ENCODE data around the gene MSANTD2.

MSANTD2 gene

DNA sequence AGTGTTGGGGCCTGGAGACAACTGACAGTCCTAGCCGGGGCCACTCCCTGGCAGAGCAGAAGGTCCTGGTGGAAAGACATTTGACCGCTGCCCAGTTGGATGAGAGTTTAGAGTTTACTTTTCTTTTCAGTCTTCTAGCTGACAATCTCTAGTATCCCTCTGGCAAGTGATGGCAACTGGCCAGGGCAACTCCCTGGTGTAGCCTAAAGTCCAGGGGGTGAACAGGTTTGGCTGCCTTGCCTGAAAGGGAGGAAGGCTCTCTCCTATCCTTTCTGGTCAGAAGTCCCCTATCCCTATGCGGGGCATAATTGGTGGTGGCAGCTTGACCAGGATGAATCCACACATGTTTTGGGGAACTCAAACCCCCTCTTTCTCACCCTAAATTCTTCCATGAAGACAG, 16.8 kb upstream of the MSANTD2 start:
- TF ChIP-seq, protein P1, sequence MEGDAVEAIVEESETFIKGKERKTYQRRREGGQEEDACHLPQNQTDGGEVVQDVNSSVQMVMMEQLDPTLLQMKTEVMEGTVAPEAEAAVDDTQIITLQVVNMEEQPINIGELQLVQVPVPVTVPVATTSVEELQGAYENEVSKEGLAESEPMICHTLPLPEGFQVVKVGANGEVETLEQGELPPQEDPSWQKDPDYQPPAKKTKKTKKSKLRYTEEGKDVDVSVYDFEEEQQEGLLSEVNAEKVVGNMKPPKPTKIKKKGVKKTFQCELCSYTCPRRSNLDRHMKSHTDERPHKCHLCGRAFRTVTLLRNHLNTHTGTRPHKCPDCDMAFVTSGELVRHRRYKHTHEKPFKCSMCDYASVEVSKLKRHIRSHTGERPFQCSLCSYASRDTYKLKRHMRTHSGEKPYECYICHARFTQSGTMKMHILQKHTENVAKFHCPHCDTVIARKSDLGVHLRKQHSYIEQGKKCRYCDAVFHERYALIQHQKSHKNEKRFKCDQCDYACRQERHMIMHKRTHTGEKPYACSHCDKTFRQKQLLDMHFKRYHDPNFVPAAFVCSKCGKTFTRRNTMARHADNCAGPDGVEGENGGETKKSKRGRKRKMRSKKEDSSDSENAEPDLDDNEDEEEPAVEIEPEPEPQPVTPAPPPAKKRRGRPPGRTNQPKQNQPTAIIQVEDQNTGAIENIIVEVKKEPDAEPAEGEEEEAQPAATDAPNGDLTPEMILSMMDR (IDR thresholded peaks at IDR 0.05): no peak

DNA sequence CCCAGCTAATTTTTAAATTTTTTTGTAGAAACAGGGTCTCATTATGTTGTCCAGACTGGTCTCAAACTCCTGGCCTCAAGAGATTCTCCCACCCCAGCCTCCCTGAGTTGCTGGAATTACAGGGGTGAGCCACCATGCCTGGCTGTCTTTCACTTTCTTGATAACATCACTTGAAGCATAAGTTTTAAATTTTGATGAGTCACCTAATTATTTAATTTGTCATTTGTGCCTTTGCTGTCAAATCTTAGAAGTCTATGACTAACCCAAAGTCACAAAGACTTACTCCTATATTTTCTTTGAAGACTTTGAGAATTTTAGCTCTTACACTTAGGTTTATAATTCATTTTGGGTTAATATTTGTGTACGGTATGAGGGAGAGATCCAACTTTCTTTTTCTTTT, 14.5 kb upstream of the MSANTD2 start:
- TF ChIP-seq, protein P1 (IDR thresholded peaks at IDR 0.05): no peak

DNA sequence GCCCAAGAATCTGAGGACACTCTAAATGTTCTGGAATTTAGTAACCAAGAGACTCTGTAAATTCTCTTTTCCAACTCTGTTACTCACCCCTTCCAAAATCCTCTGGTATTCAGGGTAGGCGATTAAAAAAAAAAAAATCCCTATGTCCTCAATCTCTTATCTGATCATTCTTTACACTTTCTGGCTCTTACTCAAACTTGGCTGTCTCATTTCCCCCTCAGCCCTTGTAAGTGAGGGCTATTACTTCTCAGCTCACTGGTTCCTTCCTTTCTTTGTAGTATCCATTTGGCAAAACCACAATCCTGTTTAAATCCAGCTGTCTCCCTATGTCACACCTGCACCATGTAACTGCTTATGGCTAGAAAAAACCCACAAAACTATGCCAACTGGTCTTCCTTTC, 12.7 kb upstream of the MSANTD2 start:
- TF ChIP-seq, protein P1 (IDR thresholded peaks at IDR 0.05): no peak

DNA sequence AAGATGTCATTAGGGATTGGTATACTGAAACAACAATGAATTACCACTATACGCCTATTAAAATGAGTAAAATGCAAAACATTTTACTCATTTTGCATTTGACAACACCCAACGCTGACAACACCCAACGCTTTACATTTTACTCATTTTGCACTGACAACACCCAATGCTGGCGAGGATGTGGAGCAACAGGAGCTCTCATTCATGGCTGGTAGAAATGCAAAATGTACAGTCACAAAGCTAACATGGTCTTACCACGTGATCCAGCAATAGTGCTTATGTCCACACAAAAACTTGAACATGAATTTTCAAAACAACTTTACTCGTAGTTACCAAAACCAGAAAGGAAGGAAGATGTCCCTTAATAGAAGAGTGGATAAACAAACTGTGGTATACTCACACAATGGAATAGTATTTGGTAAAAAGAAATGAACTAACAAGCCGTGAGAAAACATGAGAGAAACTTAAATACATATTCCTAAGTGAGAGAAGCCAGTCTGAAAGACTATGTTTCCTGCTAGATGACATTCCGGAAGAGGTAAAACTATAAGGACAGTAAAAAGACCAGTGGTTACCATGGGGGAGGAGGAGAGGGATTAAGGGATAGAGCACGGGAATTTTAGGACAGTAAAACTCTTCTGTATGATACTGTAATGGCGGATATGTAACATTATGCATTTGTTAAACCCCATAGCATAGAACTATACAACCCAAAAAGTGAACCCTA, 11.4 kb upstream of the MSANTD2 start:
- TF ChIP-seq, protein P1 (IDR thresholded peaks at IDR 0.05): no peak

DNA sequence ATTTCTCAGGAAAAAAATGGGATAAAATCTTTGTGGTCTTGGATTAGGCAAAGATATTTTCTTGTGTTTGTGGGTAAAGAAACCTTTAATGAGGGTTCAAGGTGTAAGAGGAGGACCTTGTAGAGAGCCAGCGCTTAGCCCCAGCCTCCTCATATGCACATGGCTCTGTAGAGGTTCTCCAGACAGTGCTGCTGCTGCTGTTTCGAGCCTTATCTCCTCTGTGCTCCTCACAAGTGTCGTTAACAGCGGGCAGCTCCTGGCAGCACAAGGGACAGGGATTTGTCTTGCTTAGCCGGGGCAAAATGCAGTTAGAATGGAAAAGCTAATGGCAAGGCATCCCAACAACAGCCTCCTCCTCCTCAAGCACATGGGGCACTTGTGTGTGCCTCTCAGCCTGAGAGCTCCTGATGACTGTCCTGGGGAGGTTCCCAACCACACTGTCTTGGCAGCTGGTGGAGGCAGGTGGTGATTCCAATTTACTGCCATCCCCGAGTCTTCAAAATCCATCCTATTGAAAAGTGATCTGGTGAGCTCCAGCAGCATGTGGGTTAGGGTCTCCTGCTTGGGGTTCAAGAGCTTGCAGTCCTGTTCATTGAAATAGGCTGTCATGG, 7.6 kb upstream of the MSANTD2 start:
- TF ChIP-seq, protein P1 (IDR thresholded peaks at IDR 0.05): no peak

DNA sequence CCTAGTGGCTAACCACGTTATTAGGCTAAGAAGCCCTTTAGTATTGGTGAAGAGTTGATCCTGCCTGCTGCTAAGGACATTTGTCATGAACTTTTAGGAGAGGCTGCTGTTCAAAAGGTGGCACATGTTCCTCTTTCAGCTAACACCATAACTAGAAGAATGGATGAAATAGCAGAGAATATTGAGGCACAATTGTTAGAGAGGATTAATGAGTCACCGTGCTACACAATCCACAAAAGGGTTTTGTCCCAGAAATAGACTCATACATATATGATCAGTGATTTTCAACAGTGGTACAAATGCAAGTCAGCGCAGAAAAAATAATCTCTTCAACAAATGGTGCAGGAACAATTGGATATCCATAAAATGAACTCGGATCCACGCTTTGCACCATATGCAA, 7.0 kb upstream of the MSANTD2 start:
- TF ChIP-seq, protein P1 (IDR thresholded peaks at IDR 0.05): no peak

DNA sequence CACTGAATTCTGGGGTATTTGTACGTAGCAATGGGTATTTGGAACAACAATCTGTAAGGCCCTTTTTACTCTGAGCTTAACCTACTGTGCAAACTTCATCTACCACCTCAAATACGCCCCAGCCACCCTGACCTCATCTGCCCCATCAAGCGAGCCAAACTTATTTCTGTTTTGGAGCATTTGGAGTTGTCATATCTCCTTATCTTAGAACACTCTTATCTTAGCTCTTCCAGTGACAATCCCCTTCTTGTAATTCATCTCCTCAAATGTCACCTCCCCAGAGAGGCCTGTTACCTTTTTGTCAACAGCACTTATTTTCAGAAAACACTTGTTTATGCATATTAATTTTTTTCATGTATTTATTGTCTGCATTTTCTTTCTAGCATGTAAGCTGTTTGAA, 4.7 kb upstream of the MSANTD2 start:
- TF ChIP-seq, protein P1 (IDR thresholded peaks at IDR 0.05): no peak
